ENCODE measurements around the gene CCNI2. TPM values are rescaled to one million over a fixed set of nuclear protein-coding genes. Genes with fewer than 3 reads are reported as not detected.

The CCNI2 gene, protein sequence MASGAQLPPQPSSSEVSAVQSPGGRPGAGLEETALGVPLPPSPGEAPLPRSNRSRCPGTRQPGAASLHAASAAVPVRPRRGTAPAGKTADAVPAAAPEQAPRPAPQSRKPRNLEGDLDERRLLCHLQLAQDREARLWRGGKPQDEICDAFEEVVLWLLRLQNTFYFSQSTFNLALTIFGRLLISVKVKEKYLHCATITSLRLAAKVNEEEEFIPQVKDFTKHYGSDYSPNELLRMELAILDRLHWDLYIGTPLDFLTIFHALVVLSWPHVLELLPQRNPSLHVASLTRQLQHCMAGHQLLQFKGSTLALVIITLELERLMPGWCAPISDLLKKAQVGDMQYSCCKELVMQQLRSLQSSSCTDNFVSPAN
- not detected in 2 replicates for total RNA-seq

DNA sequence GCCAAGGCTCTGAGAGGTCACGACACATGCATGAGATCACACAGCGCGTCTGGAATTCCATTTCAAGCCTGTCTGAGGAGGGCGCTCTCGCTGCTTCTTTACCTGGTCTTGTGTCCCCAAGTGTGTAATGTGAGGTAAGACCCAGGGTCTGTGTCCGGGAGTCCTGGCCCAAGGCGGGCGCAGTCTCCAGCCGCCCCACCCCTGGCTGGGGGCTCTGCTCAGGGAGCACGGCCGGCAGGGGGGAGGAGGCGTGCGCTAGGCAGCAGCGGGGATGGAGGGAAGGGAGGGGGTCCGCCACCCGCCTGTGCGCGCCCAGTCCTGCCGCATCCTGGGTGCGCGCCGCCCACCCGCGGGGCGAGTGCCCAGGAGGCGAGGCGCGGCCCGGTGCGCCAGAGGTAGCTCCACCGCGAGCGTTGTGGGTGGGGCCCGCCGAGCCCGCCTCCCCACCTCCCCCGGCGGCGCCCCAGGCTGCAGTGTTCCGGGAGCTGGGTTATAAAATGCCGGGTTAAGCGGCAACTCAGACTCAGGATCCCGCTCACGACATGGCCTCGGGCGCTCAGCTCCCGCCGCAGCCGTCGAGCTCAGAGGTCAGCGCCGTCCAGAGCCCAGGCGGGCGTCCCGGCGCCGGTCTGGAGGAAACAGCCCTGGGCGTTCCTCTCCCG lies at the start of gene CCNI2:
CCNI2 (plus strand) TSS at position 473 of the 662 bp plus-strand sequence; CDS start at position 543, 70 bp downstream.

DNA sequence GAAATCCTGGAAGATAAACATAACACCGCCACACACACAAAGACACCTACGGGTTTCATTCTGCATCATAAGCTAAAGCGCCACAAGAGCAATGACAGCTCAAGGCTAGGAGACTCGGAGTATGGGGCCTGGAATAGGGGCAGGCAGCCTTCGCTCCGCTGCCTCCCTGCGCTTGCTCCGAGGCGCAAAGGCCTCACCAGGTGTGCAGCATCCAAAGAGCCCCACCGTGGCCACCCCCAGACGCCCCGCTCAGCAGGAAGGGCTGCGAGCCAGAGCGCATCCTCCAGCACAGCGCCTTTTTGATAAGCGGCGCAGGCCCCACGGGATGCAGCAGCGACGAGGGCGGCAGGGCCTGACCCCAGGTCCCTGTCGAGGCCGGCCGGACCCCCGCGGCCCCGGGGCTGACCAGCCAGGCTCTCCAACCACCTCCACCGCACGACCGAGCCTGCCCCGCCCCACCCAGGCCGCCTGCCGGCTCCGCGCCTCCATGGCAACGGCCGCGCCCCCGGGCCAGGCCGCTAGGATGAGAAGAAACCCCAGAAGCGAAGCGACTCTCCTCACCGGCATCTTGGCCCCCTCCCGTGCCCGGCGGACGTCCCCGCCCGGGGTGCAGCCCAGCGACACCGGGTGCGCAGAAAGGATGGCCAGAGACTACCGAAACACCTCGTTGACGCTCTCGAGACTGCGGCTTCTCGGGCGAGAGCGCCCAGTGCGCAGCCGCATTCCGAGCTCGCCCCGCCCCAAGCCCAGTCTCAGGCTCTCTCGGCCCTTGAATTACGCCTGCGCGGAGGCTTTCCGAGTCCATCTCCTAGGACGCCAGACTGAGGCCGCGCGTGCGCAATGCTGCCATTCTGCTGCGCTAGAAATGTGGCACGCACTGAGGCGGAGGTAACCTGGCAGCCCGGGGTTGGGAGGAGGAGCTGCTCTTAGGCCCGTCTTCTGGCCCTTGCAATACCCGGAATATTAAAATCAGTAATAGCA lies 10.1 kb upstream of the CCNI2 start, which contains the start of gene KIF3A:
KIF3A (minus strand) TSS at position 694 of the 981 bp plus-strand sequence; CDS start at position 567, 127 bp downstream.

DNA sequence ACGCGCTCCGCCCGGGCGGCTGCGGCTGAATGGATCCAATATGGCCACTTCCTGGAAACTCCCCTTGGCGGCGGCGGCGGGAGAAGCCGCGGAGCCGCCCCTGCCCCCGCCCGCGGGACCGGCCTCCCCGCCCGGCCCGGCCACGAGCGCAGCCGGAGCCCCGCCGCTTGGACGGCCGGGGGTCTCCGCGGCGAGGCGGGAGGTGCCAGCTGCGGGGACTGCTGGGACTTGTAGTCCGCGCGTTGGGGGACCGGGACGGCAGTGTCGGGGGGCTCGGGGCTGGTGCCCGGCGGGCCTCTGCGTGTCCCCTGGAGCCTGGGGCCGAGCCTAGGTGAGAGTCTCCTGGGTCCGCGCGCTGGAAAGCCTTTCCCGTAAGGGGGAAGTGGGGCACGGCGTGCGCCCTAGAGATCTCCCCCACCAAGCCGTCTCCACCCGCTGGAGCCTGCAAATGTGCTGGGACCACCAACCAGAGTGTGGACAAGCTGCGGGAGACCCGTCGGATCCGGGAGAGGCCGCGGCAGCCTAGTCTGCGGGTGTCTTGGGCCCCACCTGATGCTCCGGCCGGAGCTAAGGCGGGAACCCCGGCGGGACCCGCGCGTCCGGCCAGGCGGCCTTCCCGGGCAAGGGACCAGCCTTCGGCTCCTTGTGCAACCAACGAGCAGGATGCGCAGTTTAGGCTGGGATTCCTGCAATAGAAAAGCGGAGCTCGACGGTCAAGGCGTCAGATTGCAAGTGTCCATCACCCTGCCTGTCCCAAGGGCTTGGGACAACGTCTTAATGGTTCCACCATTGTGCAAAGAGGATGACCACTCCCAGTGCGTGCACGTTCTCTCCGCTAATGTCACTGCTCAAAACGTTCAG lies 30.2 kb downstream of the CCNI2 start, which contains the start of gene SEPTIN8:
SEPTIN8 (minus strand) TSS at position 31 of the 861 bp plus-strand sequence. CDS start 102 bp downstream, outside the sequence.

Other genes with a start within 250 kb of the CCNI2 start
- gene IL5, start 203.9 kb upstream of the CCNI2 start, total RNA-seq: not detected in 2 replicates
- 13.8 and 30.0 TPM in 2 replicates for gene RAD50, start 190.4 kb upstream of the CCNI2 start, total RNA-seq
- not detected in 2 replicates for gene IL13, start 89.3 kb upstream of the CCNI2 start, total RNA-seq
- not detected in 2 replicates for gene IL4, start 73.4 kb upstream of the CCNI2 start, total RNA-seq
- 10.4 and 13.2 TPM in 2 replicates for gene KIF3A, start 9.9 kb upstream of the CCNI2 start, total RNA-seq
- gene SEPTIN8, start 29.8 kb downstream of the CCNI2 start, total RNA-seq: 44.6 and 61.6 TPM in 2 replicates
- gene SOWAHA, start 65.9 kb downstream of the CCNI2 start, total RNA-seq: not detected in 2 replicates
- gene SHROOM1, start 83.2 kb downstream of the CCNI2 start, total RNA-seq: 4.2 and 4.3 TPM in 2 replicates
- under 0.01 and 0.09 TPM in 2 replicates for gene GDF9, start 119.0 kb downstream of the CCNI2 start, total RNA-seq
- gene UQCRQ, start 119.2 kb downstream of the CCNI2 start, total RNA-seq: 84.6 and 115 TPM in 2 replicates
- gene LEAP2, start 126.2 kb downstream of the CCNI2 start, total RNA-seq: 0.09 and 0.19 TPM in 2 replicates
- gene AFF4, start 216.2 kb downstream of the CCNI2 start, total RNA-seq: 30.4 and 34.4 TPM in 2 replicates

Data from endothelial cell of coronary artery (primary cell).